GM19193 (cell line): ENCODE results near the gene PHOSPHO2.

Experiments used
- POLR2A ChIP-seq: IDR thresholded peaks from 4 replicates; pipeline ENCODE4 v1.6.1; 2011; ENCODE audit not compliant: insufficient read depth, insufficient read length; ENCODE audit errors: extremely low read depth

The PHOSPHO2 gene

GRCh38 chr2:169707626-169708025 is 13.4 kb downstream of the PHOSPHO2 start:
- no peak for TF ChIP-seq POLR2A

DNA sequence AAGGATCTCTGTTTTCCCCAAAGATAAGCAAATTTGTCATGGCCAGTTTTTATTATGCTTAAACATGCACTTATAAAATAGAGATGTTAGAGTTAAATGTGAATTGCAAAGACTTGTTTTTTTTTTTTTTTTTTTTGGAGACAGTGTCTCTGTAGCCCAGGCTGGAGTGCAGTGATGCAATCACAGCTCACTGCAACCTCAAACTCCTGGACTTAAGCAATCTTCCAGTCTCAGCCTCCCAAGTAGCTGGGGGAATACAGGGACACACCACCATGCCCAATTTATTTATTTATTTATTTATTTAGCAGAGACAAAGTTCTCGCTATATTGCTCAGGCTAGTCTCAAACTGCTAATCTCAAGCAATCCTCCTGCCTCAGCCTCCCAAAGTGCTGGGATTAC is 15.1 kb downstream of the PHOSPHO2 start:
- no peak for TF ChIP-seq POLR2A

- no peak for TF ChIP-seq POLR2A
These were observed 15.7 kb downstream of the PHOSPHO2 start for GRCh38 chr2:169709981-169710380.

- no peak for TF ChIP-seq POLR2A
These were observed 17.7 kb downstream of the PHOSPHO2 start for GRCh38 chr2:169711751-169712509.

DNA sequence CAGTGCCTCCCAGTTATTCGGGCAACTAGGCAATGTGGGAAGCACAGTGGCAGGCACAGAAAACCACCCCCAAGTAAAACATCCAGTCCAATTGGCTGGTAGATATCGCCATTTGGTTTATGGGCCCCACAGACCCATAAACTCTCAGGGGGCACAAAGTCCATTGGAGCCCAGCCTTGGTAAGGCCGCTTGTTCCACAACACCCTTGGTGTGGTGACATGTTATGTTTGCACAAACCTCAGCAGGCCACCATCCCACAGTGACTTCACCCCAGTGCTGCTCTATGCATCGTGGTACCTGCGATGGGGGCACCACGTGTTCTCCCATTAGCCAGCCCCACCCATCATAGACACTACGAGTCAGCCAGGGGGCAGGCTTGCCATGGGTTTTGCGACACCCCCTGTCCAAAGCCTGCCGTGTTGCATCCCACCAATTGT is 18.5 kb downstream of the PHOSPHO2 start:
- no peak for TF ChIP-seq POLR2A

- no peak for TF ChIP-seq POLR2A
These were observed 19.1 kb downstream of the PHOSPHO2 start for GRCh38 chr2:169713331-169713730.

DNA sequence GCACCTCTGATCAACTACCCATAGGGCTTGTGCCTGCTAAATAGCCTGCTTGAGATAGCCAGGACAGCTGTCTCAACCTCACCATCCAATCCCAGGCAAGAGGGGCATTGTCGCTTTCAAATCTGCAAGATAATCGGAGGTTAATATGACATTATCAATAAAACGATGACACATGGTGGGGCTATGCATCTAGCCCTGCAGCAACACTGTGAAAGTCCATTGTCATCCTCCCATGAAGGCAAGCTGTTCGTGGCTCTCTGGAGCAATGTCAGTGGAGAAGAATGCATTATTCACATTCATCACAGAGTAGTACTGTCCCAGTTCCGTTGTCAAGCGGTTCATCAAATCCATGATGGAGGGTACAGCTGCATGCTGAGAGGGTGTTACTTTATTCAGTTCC is 20.4 kb downstream of the PHOSPHO2 start:
- no peak for TF ChIP-seq POLR2A

DNA sequence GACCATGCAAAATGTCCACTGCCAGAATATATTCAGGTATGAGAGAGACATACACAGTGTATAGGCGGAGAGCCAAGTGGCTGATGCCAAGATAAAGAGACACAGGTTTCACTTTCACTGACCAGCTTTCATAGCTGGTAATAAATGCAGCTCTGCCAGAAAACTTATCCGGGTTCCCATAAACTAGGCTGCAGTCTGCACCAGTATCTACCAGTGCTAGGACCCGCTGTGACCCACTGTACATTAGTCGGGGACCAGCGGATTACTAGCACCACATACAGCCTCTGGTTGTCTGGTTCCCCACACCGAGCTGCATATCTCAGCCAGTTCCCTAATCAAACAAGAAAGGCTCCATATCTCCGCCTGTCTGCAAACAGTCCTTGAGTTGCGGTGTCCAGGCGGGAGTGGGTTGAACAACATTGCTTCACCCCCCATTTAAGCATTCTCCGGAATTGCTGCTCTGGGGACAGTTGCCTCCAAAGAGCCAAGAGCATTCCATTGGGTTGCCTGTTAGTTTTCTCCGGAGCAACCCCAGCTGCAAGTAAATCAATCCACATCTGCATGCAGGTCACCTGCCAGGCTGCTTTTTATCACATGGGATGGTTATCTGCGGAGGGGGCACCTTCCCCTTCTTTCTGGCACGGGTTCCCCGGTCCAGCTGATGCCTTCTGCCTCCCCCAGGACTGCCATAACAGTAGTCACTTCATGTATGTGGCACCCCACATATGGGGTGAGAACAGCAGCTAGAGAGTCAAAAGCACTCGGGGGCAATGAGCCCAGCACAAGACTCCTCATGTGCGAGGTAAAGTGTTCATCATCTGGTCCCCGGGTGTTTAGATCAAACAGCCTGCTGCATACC is 21.3 kb downstream of the PHOSPHO2 start:
- TF ChIP-seq POLR2A = no peak

GRCh38 chr2:169716238-169716886 is 22.1 kb downstream of the PHOSPHO2 start:
- no peak for TF ChIP-seq POLR2A

DNA sequence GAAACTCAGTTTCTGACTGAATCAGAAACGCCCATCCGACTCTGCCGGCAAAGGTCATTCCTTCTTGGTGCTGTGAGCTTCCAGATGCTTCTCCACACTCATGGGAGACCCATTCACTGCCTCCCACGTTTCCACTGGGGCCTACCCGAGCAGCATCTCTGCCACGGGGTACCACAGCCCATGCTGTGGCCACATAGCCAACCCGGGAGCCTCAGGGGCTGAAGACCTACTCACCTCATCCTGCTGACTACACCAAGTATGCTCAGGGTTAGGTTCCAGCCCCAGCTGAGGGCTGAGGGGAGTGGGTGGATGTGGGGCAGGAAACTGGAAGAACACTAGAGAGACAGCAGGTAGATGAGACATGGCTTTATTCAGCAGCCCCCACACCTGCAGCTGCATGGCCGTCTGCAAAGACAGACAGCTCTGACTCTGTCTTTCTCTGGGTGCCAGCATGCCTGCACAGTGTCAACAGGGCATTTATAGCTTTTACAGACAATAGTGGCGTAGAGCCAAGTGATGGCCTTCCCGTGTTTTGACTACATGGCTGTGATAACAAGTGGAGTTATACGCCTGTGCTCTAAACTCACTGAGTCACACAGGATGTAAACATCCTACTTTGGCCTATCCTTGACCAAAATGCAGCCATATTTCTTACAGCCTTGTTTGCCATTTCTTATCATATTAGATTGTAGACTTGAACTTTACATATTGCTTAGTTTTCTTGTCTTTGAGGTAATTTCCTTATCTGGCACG is 22.8 kb downstream of the PHOSPHO2 start:
- TF ChIP-seq POLR2A = no peak

GRCh38 chr2:169717691-169718063 is 23.4 kb downstream of the PHOSPHO2 start:
- no peak for TF ChIP-seq POLR2A

DNA sequence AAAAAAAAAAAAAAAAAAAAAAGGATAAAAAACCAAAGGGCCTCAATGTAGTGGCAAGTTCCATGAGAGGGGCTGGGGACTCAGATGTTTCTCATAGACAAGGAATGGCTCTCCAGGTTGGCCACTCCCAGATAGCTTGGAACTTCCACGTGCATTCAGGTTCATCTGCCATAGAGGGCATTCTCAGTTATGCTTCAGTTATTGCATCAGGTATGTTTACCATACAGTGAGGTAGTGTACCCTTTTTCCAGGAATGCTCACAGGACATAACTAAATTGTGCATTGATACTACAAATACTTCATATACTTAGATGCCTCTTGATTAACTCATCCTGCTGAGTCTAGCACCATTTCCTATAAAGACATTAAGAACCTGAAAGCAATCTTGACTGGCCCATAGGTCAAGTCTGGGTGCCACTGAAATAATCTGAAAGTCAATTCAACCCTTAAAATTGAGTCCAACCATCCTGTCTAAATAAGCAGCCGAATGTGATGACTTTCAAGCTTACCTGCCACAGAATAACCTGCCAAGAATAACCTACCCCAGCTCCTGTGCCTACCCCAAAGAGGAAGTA is 24.7 kb downstream of the PHOSPHO2 start:
- no peak for TF ChIP-seq POLR2A

- no peak for TF ChIP-seq POLR2A
These were observed 26.7 kb downstream of the PHOSPHO2 start for GRCh38 chr2:169721016-169721415.

- no peak for TF ChIP-seq POLR2A
These were observed 32.8 kb downstream of the PHOSPHO2 start for GRCh38 chr2:169727065-169727464.
